Inflammatory macrophage treated with lipopolysaccharide for 1 hour (primary cell): Measurements from ENCODE around the gene ANKZF1.
"Not testable (repeated sequence)": the region's sequence is repeated elsewhere in the genome, so short reads cannot be mapped to it uniquely, and the experiment has no call there.

Experiments used
- DNase-seq, 2 donors: peaks; one replicate each; pipeline ENCODE4 v3.0.0-alpha.2; 2020 to 2022

Gene ANKZF1

GRCh38 chr2:219254590-219255201, 25.1 kb downstream of the ANKZF1 start:
- DNase-seq, result peak; percentile 63 to 70

GRCh38 chr2:219258942-219259341, 29.3 kb downstream of the ANKZF1 start:
- not testable (repeated sequence) for DNase-seq

- no peak for DNase-seq
These were observed 31.6 kb downstream of the ANKZF1 start for GRCh38 chr2:219261024-219261855.

GRCh38 chr2:219266232-219266631, 36.6 kb downstream of the ANKZF1 start:
- no peak for DNase-seq

- DNase-seq, result no peak
These were observed 37.3 kb downstream of the ANKZF1 start for GRCh38 chr2:219266886-219267285.

- DNase-seq, result no peak
These were observed 38.7 kb downstream of the ANKZF1 start for GRCh38 chr2:219268294-219268693.

GRCh38 chr2:219269362-219270054, 39.9 kb downstream of the ANKZF1 start:
- no peak for DNase-seq

GRCh38 chr2:219270055-219270372, 40.4 kb downstream of the ANKZF1 start:
- DNase-seq, result no peak

- no peak for DNase-seq
These were observed 41.4 kb downstream of the ANKZF1 start for GRCh38 chr2:219271021-219271420.

GRCh38 chr2:219272356-219272755, 42.8 kb downstream of the ANKZF1 start:
- DNase-seq, result no peak

GRCh38 chr2:219272995-219273394, 43.4 kb downstream of the ANKZF1 start:
- DNase-seq, result no peak

GRCh38 chr2:219273937-219274336, 44.3 kb downstream of the ANKZF1 start:
- no peak for DNase-seq

GRCh38 chr2:219274361-219274921, 44.8 kb downstream of the ANKZF1 start:
- DNase-seq, result no peak

- peak; percentile 42 to 80 for DNase-seq
These were observed 48.4 kb downstream of the ANKZF1 start for GRCh38 chr2:219277703-219278654.

GRCh38 chr2:219278655-219279150, 49.1 kb downstream of the ANKZF1 start:
- no peak for DNase-seq

GRCh38 chr2:219279151-219279915, 49.7 kb downstream of the ANKZF1 start, which contains the start of gene DNAJB2:
Gene DNAJB2, plus strand, starts transcription at chr2:219279366. Its CDS starts 468 bp downstream, at chr2:219279834.
- peak; percentile 98 to 99 for DNase-seq

GRCh38 chr2:219279916-219280516, 50.4 kb downstream of the ANKZF1 start:
- no peak for DNase-seq

GRCh38 chr2:219280651-219281050, 51.0 kb downstream of the ANKZF1 start:
- no peak for DNase-seq

GRCh38 chr2:219281588-219281987, 52.0 kb downstream of the ANKZF1 start:
- DNase-seq, result no peak

- DNase-seq, result no peak
These were observed 52.8 kb downstream of the ANKZF1 start for GRCh38 chr2:219282375-219282774.
